ENCODE data around the gene HES4. TPM values are rescaled to one million over a fixed set of nuclear protein-coding genes. Genes with fewer than 3 reads are reported as not detected.
A peak's percentile ranks its signal among the peaks of the same experiment; 100 is the strongest.

The HES4 gene
- total RNA-seq, 1 experiment from 2014 or later: 233 TPM

GRCh38 chr1:998745-998994 lies 1.2 kb downstream of the HES4 start:
- H3K79me2 ChIP-seq (ENCODE audit: low read length): peaks cover 48% of the 10 kb centered on the region
- H2AFZ ChIP-seq (ENCODE audit: low read length): no peak overlapping the region
- peaks cover 22% of the 10 kb centered on the region for H4K20me1 ChIP-seq (ENCODE audit: low read length)
- no peaks in the 10 kb centered on the region for H3K27me3 ChIP-seq (ENCODE audit: low read length)
- DNase-seq (no peak), ATAC-seq (no peak)
- H3F3A ChIP-seq (ENCODE audit: low read length, unreplicated experiment): no peaks in the 10 kb centered on the region
- intact Hi-C loops (cut with micrococcal nuclease): no loop called here
- ChIA-PET POLR2A (ENCODE audit: unreplicated experiment) (no interaction called here), CTCF (no interaction called here)
- H3K9ac ChIP-seq (ENCODE audit: low read length): peak overlapping the region; percentile 97
- H3K9me2 ChIP-seq (replicated peaks; ENCODE audit: low read length): no peaks in the 10 kb centered on the region
- H3K9me3 ChIP-seq (ENCODE audit: low read length): no peaks in the 10 kb centered on the region
- H3K4me2 ChIP-seq (ENCODE audit: low read length): peak overlapping the region; percentile 93
- BruUV-seq (replicated peaks): no TSS peak
- H3K36me3 ChIP-seq (ENCODE audit: low read depth, low read length): no peaks in the 10 kb centered on the region
- H3K4me3 ChIP-seq (ENCODE audit: low read length): peak overlapping the region; percentile 93
- H3K4me1 ChIP-seq (ENCODE audit: insufficient read depth, low read length): peaks cover 4% of the 10 kb centered on the region; the same call in 1 of the 2 replicates
- peak overlapping the region; percentile 96; the same call in 1 of the 2 replicates for H3K27ac ChIP-seq (ENCODE audit: low read length)
- TF ChIP-seq EZH2phosphoT487 (IDR thresholded peaks at IDR 0.05; ENCODE audit: borderline replicate concordance, low read length): no peak
- TF ChIP-seq EZH2 (IDR thresholded peaks at IDR 0.05; ENCODE audit: low read length, unreplicated experiment): no peak
- TF ChIP-seq CTCF (conservative IDR thresholded peaks at IDR 0.05; ENCODE audit: low read depth, low read length): no peak

GRCh38 chr1:997993-998744 lies 1.7 kb downstream of the HES4 start:
- Histone ChIP-seq H3K79me2 (ENCODE audit: low read length) (peaks cover 45% of the 10 kb centered on the region), H3K9me3 (ENCODE audit: low read length) (no peaks in the 10 kb centered on the region), H3K9ac (ENCODE audit: low read length) (peak overlapping the region; percentile 97), H2AFZ (ENCODE audit: low read length) (no peak overlapping the region), H3F3A (ENCODE audit: low read length, unreplicated experiment) (no peaks in the 10 kb centered on the region), H3K27ac (ENCODE audit: low read length) (no peak overlapping the region), H3K9me2 (replicated peaks; ENCODE audit: low read length) (no peaks in the 10 kb centered on the region), H3K27me3 (ENCODE audit: low read length) (no peaks in the 10 kb centered on the region), H3K4me1 (ENCODE audit: insufficient read depth, low read length) (peaks cover 4% of the 10 kb centered on the region; the same call in 1 of the 2 replicates), H3K36me3 (ENCODE audit: low read depth, low read length) (no peaks in the 10 kb centered on the region), H3K4me2 (ENCODE audit: low read length) (peak overlapping the region; percentile 93), H3K4me3 (ENCODE audit: low read length) (peak overlapping the region; percentile 93), H4K20me1 (ENCODE audit: low read length) (peaks cover 22% of the 10 kb centered on the region)
- POLR2A ChIA-PET (ENCODE audit: unreplicated experiment): no interaction called here
- intact Hi-C loops (cut with micrococcal nuclease): no loop called here
- ATAC-seq: no peak
- no peak for DNase-seq
- no peak for TF ChIP-seq CTCF (conservative IDR thresholded peaks at IDR 0.05; ENCODE audit: low read depth, low read length)
- TF ChIP-seq EZH2phosphoT487 (IDR thresholded peaks at IDR 0.05; ENCODE audit: borderline replicate concordance, low read length): no peak
- no peak for TF ChIP-seq EZH2 (IDR thresholded peaks at IDR 0.05; ENCODE audit: low read length, unreplicated experiment)
- CTCF ChIA-PET: no interaction called here
- no TSS peak for BruUV-seq (replicated peaks)

- Histone ChIP-seq H3K4me1 (ENCODE audit: insufficient read depth, low read length) (peaks cover 4% of the 10 kb centered on the region; the same call in 1 of the 2 replicates), H2AFZ (ENCODE audit: low read length) (no peak overlapping the region), H3K36me3 (ENCODE audit: low read depth, low read length) (peaks cover under 1% of the 10 kb centered on the region), H3K27me3 (ENCODE audit: low read length) (no peaks in the 10 kb centered on the region), H3K27ac (ENCODE audit: low read length) (no peak overlapping the region), H3K4me2 (ENCODE audit: low read length) (peak overlapping the region; percentile 93), H3F3A (ENCODE audit: low read length, unreplicated experiment) (no peaks in the 10 kb centered on the region), H3K9me3 (ENCODE audit: low read length) (no peaks in the 10 kb centered on the region), H3K9ac (ENCODE audit: low read length) (no peak overlapping the region), H3K4me3 (ENCODE audit: low read length) (peak overlapping the region; percentile 93), H3K9me2 (replicated peaks; ENCODE audit: low read length) (no peaks in the 10 kb centered on the region), H4K20me1 (ENCODE audit: low read length) (peaks cover 22% of the 10 kb centered on the region), H3K79me2 (ENCODE audit: low read length) (peaks cover 40% of the 10 kb centered on the region)
- TF ChIP-seq CTCF (conservative IDR thresholded peaks at IDR 0.05; ENCODE audit: low read depth, low read length) (no peak), EZH2 (IDR thresholded peaks at IDR 0.05; ENCODE audit: low read length, unreplicated experiment) (no peak), EZH2phosphoT487 (IDR thresholded peaks at IDR 0.05; ENCODE audit: borderline replicate concordance, low read length) (no peak)
- no TSS peak for BruUV-seq (replicated peaks)
- ATAC-seq: no peak
- no peak for DNase-seq
- intact Hi-C loops (cut with micrococcal nuclease): no loop called here
- ChIA-PET CTCF (no interaction called here), POLR2A (ENCODE audit: unreplicated experiment) (no interaction called here)
Observed at GRCh38 chr1:997713-997992, 2.2 kb downstream of the HES4 start.
